ENCODE data around the gene KCNE5.

The KCNE5 gene

DNA sequence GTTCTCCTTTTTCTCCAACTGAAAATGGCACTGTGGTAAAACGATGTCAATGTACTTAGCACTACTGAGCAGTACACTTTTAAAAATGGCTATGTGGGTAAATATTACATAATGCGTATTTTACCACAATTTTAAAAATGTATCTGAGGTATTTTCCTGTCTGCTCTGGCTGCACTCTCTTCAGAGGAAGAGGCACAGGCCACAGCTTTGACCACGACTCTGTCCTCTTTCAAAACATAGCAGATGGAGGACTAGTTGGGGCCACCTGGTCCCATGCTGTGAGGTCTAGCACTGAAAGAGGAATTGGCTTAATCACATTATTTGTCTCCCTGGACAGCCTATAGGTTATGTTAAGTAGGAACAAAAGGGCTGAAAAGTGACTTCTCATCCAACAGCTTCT lies 5.2 kb downstream of the KCNE5 start:
- TF ChIP-seq, protein P1, sequence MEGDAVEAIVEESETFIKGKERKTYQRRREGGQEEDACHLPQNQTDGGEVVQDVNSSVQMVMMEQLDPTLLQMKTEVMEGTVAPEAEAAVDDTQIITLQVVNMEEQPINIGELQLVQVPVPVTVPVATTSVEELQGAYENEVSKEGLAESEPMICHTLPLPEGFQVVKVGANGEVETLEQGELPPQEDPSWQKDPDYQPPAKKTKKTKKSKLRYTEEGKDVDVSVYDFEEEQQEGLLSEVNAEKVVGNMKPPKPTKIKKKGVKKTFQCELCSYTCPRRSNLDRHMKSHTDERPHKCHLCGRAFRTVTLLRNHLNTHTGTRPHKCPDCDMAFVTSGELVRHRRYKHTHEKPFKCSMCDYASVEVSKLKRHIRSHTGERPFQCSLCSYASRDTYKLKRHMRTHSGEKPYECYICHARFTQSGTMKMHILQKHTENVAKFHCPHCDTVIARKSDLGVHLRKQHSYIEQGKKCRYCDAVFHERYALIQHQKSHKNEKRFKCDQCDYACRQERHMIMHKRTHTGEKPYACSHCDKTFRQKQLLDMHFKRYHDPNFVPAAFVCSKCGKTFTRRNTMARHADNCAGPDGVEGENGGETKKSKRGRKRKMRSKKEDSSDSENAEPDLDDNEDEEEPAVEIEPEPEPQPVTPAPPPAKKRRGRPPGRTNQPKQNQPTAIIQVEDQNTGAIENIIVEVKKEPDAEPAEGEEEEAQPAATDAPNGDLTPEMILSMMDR (IDR thresholded peaks at IDR 0.05; ENCODE audit: low read depth, low read length, missing control alignments): no peak
- DNase-seq (ENCODE audit: low read depth): no peak
- in situ Hi-C loops (cut with HindIII; ENCODE audit: low sequenced_read_pairs): no loop called here
- no peak overlapping the region for H3K4me3 ChIP-seq (ENCODE audit: low read depth, low read length)

DNA sequence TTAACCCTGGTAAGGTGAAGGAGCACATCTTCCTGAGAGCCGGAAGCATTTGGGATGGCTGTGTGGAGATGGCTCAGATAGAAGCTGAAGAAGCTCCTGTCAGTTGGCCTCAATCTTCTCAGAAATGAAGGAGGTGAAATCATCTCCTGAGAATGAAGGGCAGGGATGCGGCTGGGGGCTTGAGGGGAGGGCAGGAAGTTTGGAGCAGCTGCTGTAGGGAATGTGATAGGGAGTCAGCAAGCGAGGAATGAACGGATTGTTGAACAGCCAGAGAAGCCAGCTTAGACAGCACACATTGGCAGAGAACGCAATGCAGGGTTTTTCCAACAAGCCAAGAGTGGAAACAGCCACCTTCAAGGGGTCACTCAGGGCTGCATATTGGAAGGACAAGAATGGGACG lies 10.0 kb downstream of the KCNE5 start:
- no peak for DNase-seq (ENCODE audit: low read depth)
- TF ChIP-seq, protein P1 (IDR thresholded peaks at IDR 0.05; ENCODE audit: low read depth, low read length, missing control alignments): no peak
- H3K4me3 ChIP-seq (ENCODE audit: low read depth, low read length): no peak overlapping the region
- in situ Hi-C loops (cut with HindIII; ENCODE audit: low sequenced_read_pairs): no loop called here

DNA sequence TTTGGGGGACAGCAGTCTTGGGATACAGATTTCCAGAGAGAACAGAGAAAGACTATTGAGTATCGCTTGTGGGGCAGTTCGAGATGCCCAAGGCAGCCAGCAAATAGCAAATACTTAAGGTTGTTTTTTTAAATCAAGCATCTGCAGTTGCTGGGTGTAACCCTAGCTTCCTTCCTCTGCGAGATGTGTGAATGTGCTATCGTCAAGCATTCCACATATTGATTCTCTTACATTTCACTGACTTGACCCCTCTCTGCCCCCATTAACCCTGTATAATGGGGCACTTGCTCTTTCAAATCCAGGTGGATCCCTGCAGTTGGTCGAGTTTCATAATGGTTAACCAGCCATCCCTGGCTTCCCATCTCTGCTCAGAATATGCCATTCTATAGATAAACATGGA lies 23.5 kb downstream of the KCNE5 start:
- in situ Hi-C loops (cut with HindIII; ENCODE audit: low sequenced_read_pairs): no loop called here
- H3K4me3 ChIP-seq (ENCODE audit: low read depth, low read length): no peak overlapping the region
- no peak for DNase-seq (ENCODE audit: low read depth)
- TF ChIP-seq, protein P1 (IDR thresholded peaks at IDR 0.05; ENCODE audit: low read depth, low read length, missing control alignments): no peak

DNA sequence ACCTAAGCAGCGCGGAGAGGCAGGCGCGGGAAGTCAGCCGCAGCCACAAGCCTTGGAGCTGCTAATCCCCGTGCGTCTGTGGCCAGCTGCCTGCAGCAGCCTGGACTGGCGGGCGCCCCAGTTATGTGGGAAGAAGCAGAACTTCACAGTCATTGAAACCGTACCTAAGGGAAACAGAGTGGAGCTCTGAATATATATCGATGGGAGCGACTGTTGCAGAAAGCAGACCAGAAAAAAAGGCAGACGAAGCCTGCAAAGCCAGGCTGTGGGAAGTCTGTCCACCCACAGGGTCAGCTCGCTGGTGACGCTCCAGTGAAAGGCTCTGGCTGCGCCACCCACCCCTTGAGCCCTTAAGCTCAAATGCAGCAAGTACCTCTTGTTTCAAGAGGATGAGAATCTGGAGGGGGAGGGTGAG lies 24.7 kb downstream of the KCNE5 start:
- in situ Hi-C loops (cut with HindIII; ENCODE audit: low sequenced_read_pairs): no loop called here
- TF ChIP-seq, protein P1 (IDR thresholded peaks at IDR 0.05; ENCODE audit: low read depth, low read length, missing control alignments): no peak
- peak; percentile 20 for DNase-seq (ENCODE audit: low read depth)
- H3K4me3 ChIP-seq (ENCODE audit: low read depth, low read length): no peak overlapping the region

DNA sequence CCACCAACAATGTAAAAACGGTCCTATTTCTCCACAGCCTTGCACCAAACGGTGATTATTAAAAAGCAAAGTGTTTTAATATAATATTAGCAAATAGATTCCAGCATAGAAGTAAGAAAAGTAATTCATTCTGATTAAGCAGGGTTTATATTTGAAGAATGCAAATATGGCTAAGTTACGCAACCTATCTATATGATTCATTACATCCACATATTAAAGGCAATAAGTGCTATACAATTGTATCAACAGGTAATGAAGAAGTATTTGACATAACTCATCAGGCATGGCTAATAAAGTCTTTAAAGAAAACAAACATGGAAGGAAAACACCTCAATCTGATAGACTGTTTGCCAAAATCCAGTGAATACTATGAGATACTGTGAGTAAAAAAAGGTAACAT lies 29.0 kb downstream of the KCNE5 start:
- no peak overlapping the region for H3K4me3 ChIP-seq (ENCODE audit: low read depth, low read length)
- in situ Hi-C loops (cut with HindIII; ENCODE audit: low sequenced_read_pairs): no loop called here
- DNase-seq (ENCODE audit: low read depth): no peak
- TF ChIP-seq, protein P1 (IDR thresholded peaks at IDR 0.05; ENCODE audit: low read depth, low read length, missing control alignments): no peak

DNA sequence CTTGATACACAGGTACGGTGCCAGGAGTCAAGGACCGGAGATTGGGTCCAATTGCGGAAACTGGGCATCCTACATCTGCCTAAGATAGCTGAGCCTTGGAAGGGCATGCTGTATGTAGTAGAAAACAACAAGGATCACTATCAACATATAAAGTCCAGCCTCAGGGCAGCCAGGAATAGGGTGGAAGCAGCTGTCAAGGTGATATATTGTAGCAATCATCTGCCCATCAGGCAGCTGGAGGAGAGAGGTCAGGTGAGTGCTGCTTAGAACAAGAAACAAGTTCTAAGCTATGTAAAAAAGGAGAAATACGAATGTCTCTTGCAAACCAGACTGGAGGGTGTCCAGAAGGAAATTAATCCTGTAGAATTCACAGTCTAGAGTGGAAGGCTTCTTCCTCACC lies 34.8 kb downstream of the KCNE5 start:
- DNase-seq (ENCODE audit: low read depth): no peak
- in situ Hi-C loops (cut with HindIII; ENCODE audit: low sequenced_read_pairs): no loop called here
- no peak overlapping the region for H3K4me3 ChIP-seq (ENCODE audit: low read depth, low read length)
- TF ChIP-seq, protein P1 (IDR thresholded peaks at IDR 0.05; ENCODE audit: low read depth, low read length, missing control alignments): no peak

DNA sequence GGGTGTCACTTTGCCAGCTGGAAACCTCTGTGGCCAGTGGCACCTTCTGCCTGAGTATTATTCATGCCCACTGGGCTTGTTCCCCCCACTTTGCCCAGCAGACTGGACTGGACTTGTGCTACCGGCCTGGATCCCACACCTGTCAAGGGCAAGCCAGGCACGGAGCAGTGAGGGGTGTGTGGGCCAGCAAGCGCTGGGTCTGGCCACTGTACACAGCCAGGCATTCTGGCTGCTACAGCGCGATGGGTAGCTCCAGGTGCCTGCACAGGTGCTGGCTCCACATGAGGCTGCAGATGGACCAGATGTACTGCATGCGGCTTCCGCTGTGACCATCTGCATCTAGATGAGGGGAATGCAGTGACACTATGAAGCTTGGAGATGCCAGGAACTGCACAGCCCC lies 39.5 kb downstream of the KCNE5 start:
- TF ChIP-seq, protein P1 (IDR thresholded peaks at IDR 0.05; ENCODE audit: low read depth, low read length, missing control alignments): no peak
- H3K4me3 ChIP-seq (ENCODE audit: low read depth, low read length): no peak overlapping the region
- in situ Hi-C loops (cut with HindIII; ENCODE audit: low sequenced_read_pairs): no loop called here
- no peak for DNase-seq (ENCODE audit: low read depth)
